Prostate gland (tissue), 2 donors: ENCODE data around the gene NAPB. TPM values are rescaled to one million over a fixed set of nuclear protein-coding genes. Genes with fewer than 3 reads are reported as not detected.

Experiments
- DNase-seq: peaks from one replicate; pipeline ENCODE4 v3.0.0-alpha.2; 2019; ENCODE audit warnings: low spot score
- H3K27ac ChIP-seq, 2 donors: fragments of 200-600 bp; sonication (generic); 2 replicates each; pipeline ENCODE4 v1.5.1; 2017 to 2019
- H3K27me3 ChIP-seq: fragments of 200-600 bp; sonication (generic); replicated peaks from 2 replicates; pipeline ENCODE4 v1.5.1; 2019; ENCODE audit not compliant: insufficient read depth
- H3K36me3 ChIP-seq, 2 donors: fragments of 200-600 bp; sonication (generic); 1 replicate in 1 of 2; 2 replicates in 1 of 2; pipeline versions ENCODE4 v1.5.1 to v1.8.1; 2017 to 2019
- H3K4me1 ChIP-seq: fragments of 200-600 bp; sonication (generic); replicated peaks from 2 replicates; pipeline ENCODE4 v1.5.1; 2019
- H3K4me3 ChIP-seq, 2 donors: fragments of 200-600 bp; sonication (generic); 2 replicates each; pipeline ENCODE4 v1.5.1; 2017 to 2019
- H3K9me3 ChIP-seq: fragments of 200-600 bp; sonication (generic); 2 replicates; pipeline ENCODE4 v1.5.1; 2017
- CTCF ChIP-seq, 4 experiments: fragments of 200-600 bp in 2 of 4; fragments of 450-650 bp in 2 of 4; sonication (generic) in 2 of 4; IDR thresholded peaks; 1 replicate in 3 of 4; 2 replicates in 1 of 4; pipeline ENCODE4 v1.5.1; 2016 to 2019; ENCODE audit warnings: antibody characterized with exemption in 4 of 4, mild to moderate bottlenecking in 2 of 4, moderate library complexity in 2 of 4
- POLR2A ChIP-seq: fragments of 450-650 bp; IDR thresholded peaks from one replicate; pipeline ENCODE4 v1.6.1; 2016; ENCODE audit warnings: antibody characterized with exemption, mild to moderate bottlenecking
- POLR2AphosphoS5 ChIP-seq: sonication (generic); formaldehyde crosslinking; IDR thresholded peaks from one replicate; pipeline ENCODE4 v1.6.1; 2017; ENCODE audit warnings: antibody characterized with exemption
- WGBS: methylation state at CpG from one replicate; pipeline ENCODE4 v1.1.5; 2018; 5-methylcytosine and 5-hydroxymethylcytosine counted together
- intact Hi-C: fragments of 100-400 bp; cut with DNase I; formaldehyde crosslinking; loops from one replicate; pipeline ENCODE4 v1.14.2; 2022
- small RNA-seq, 2 donors: library from RNA; depleted of rRNA; stranded (forward); fragments of <200 nt; gene quantifications; one replicate each; pipeline ENCODE3, GENCODE V24; 2016
- total RNA-seq, 2 donors: library from RNA; depleted of rRNA; stranded (reverse); fragments of >200 nt; gene quantifications; one replicate each; pipeline ENCODE4 v1.1.0, GENCODE V29; 2016

NAPB gene
- total RNA-seq, 2 donors from 2014 or later: 8.1 to 24.3 TPM

DNA sequence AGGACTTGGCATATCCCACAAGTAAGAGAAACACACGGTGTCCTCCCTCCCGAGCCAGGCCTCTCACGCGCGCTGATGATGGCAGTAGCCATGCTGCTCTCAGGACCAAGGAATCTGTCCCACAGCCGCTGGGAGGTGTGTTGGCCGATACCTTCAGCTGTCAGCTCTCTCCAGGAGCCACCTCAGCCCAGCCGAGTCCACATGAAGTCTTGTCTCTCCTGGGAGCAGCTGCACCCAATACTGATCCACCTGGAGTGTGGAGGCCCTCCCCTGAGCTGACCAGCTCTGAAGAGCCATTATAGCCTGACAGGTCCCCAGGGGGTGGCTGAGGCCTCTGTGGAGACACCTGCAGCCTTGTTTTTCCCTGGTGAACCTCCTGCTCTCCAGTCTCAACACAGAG is 94.5 kb downstream of the NAPB start:
- no peak for DNase-seq
- Histone ChIP-seq H3K36me3 (no peaks in the 10 kb centered on the region), H3K9me3 (no peaks in the 10 kb centered on the region), H3K4me1 (no peaks in the 10 kb centered on the region), H3K27me3 (no peaks in the 10 kb centered on the region), H3K4me3 (no peak overlapping the region), H3K27ac (no peak overlapping the region)
- TF ChIP-seq POLR2AphosphoS5 (no peak), POLR2A (no peak), CTCF (IDR thresholded peaks at IDR 0.05) (no peak)
- intact Hi-C loops: no loop called here
- whole genome bisulfite sequencing: 89% methylated on average over 8 of the region's 8 CpGs

GRCh38 chr20:23325107-23325506 is 96.2 kb downstream of the NAPB start:
- H3K27me3 ChIP-seq: no peaks in the 10 kb centered on the region
- H3K9me3 ChIP-seq: no peaks in the 10 kb centered on the region
- H3K4me1 ChIP-seq: no peaks in the 10 kb centered on the region
- TF ChIP-seq POLR2AphosphoS5: no peak
- TF ChIP-seq POLR2A: no peak
- no peak for TF ChIP-seq CTCF (IDR thresholded peaks at IDR 0.05)
- WGBS: 82% methylated on average over 3 of the region's 3 CpGs
- no peaks in the 10 kb centered on the region for H3K36me3 ChIP-seq
- H3K27ac ChIP-seq: no peak overlapping the region
- DNase-seq: no peak
- H3K4me3 ChIP-seq: no peak overlapping the region
- intact Hi-C loops: no loop called here

Small RNA genes within 50 kb of the gene (small RNA-seq; reads per million reads assigned to genes)
- gene RF00019: 0 reads per million in 2 donors
- gene RNA5SP479: 0 reads per million in 2 donors

Other genes with a start within 250 kb of the NAPB start
- gene NXT1, start 70.7 kb downstream of the NAPB start, total RNA-seq: 10 to 100 TPM; 39.2 to 59.8 TPM
- 10 to 100 TPM in 1 of 2 donors, 1 to 10 TPM in 1; 9.4 to 45.3 TPM for gene GZF1, start 59.3 kb downstream of the NAPB start, total RNA-seq
- gene CSTL1, start 18.2 kb upstream of the NAPB start, total RNA-seq: not detected
- not detected for gene CST11, start 31.4 kb upstream of the NAPB start, total RNA-seq
- under 1 TPM in 1 of 2 donors, not detected in 1; 0.74 TPM for gene CST8, start 69.6 kb upstream of the NAPB start, total RNA-seq
- gene CST9L, start 147.0 kb upstream of the NAPB start, total RNA-seq: 10 to 100 TPM in 1 of 2 donors, not detected in 1; 44.0 TPM
- gene CST9, start 184.4 kb upstream of the NAPB start, total RNA-seq: not detected
- gene CST3, start 216.5 kb upstream of the NAPB start, total RNA-seq: 1,000 to 10,000 TPM; 1,170 to 3,384 TPM